GM12878 (cell line): ENCODE measurements around the gene ADAMTS14.

Experiments used
- CBFB ChIP-seq: IDR thresholded peaks from 2 replicates; pipeline ENCODE4 v1.6.1; 2016; ENCODE audit warnings: antibody characterized with exemption, low read depth
- CBX3 ChIP-seq: fragments of 200-600 bp; sonication (generic); IDR thresholded peaks from 2 replicates; pipeline ENCODE4 v1.6.1; 2016; ENCODE audit warnings: low read depth, borderline replicate concordance
- EP300 ChIP-seq, 2 experiments: fragments of 150-350 bp in 1 of 2; IDR thresholded peaks; 2 replicates each; pipeline ENCODE4 v1.6.1; 2011 to 2012; ENCODE audit warnings: low read depth in 2 of 2, low read length in 2 of 2, borderline replicate concordance in 1 of 2, improper control_type of control experiment in 1 of 2, inconsistent platforms in 1 of 2; ENCODE audit not compliant: control insufficient read depth in 1 of 2
- ESRRA ChIP-seq: IDR thresholded peaks from 2 replicates; pipeline ENCODE4 v1.6.1; 2012; ENCODE audit warnings: mild to moderate bottlenecking, low read length, improper control_type of control experiment
- EZH2 ChIP-seq: IDR thresholded peaks from 2 replicates; pipeline ENCODE4 v1.6.1; 2012; ENCODE audit warnings: low read depth, mild to moderate bottlenecking, control low read depth, inconsistent platforms, low read length, borderline replicate concordance; ENCODE audit not compliant: control insufficient read depth
- MXI1 ChIP-seq: fragments of 150-350 bp; IDR thresholded peaks from 2 replicates; pipeline ENCODE4 v1.6.1; 2011; ENCODE audit warnings: low read depth, mild to moderate bottlenecking, inconsistent platforms, low read length, improper control_type of control experiment
- NFXL1 ChIP-seq: fragments of 450-650 bp; IDR thresholded peaks from 2 replicates; pipeline ENCODE4 v1.6.1; 2017; ENCODE audit warnings: antibody characterized with exemption, mild to moderate bottlenecking, borderline replicate concordance
- RB1 ChIP-seq: fragments of 450-650 bp; formaldehyde crosslinking; IDR thresholded peaks from 2 replicates; pipeline ENCODE4 v1.6.1; 2017; ENCODE audit warnings: mild to moderate bottlenecking, borderline replicate concordance
- SREBF2 ChIP-seq: IDR thresholded peaks from 2 replicates; pipeline ENCODE4 v1.6.1; 2012; ENCODE audit warnings: mild to moderate bottlenecking, low read length
- ZNF274 ChIP-seq: IDR thresholded peaks from one replicate; pipeline ENCODE4 v1.8.0; 2011; ENCODE audit not compliant: insufficient read length, insufficient read depth
- TF ChIP-seq, protein P1 (sequence below): IDR thresholded peaks from 2 replicates; pipeline ENCODE4 v1.6.1; 2011; ENCODE audit warnings: borderline replicate concordance, low read depth, mild to moderate bottlenecking, moderate library complexity, low read length; ENCODE audit not compliant: insufficient read depth, poor library complexity, severe bottlenecking
- TF ChIP-seq, protein P2 (sequence below), 3 experiments: IDR thresholded peaks in 2 of 3; conservative IDR thresholded peaks in 1 of 3; 2 replicates each; pipeline ENCODE4 v1.5.1; 2011; ENCODE audit warnings: low read depth in 3 of 3, low read length in 3 of 3, mild to moderate bottlenecking in 3 of 3, control low read depth in 2 of 3, moderate library complexity in 2 of 3, inconsistent platforms in 1 of 3, mixed read lengths in 1 of 3; ENCODE audit not compliant: control insufficient read depth in 2 of 3, insufficient read depth in 1 of 3; ENCODE audit errors: extremely low read depth in 1 of 3

DNA sequence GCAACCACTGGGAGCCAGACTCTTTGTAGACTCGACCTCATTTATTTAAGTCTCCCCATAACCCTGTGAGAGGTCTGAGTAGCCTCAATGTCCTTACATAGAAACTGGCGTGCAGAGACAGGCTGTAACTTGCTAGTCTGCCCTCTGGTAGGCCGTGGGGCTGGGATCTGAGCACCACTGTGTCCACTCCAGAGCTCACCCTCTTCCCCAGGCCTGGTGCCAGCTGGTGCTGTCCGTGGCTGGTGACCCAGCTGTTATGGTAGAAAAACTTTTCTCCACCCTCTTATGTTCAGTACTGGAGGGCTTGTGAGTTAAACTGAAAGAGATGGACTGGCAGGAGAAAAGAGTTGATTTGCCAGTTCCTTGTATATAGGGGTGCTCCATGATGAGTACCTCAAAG, 41.9 kb downstream of the ADAMTS14 start:
- no peak for TF ChIP-seq CBX3
- TF ChIP-seq CBFB: no peak
- TF ChIP-seq EP300 (IDR thresholded peaks at IDR 0.05; ENCODE audit: borderline replicate concordance in 1 of 2, control insufficient read depth in 1 of 2, low read depth in 2 of 2, low read length in 2 of 2): no peak
- TF ChIP-seq ZNF274: no peak
- TF ChIP-seq MXI1: no peak
- no peak for TF ChIP-seq RB1
- no peak for TF ChIP-seq ESRRA
- TF ChIP-seq EZH2: no peak
- TF ChIP-seq NFXL1: no peak
- TF ChIP-seq, protein P1, sequence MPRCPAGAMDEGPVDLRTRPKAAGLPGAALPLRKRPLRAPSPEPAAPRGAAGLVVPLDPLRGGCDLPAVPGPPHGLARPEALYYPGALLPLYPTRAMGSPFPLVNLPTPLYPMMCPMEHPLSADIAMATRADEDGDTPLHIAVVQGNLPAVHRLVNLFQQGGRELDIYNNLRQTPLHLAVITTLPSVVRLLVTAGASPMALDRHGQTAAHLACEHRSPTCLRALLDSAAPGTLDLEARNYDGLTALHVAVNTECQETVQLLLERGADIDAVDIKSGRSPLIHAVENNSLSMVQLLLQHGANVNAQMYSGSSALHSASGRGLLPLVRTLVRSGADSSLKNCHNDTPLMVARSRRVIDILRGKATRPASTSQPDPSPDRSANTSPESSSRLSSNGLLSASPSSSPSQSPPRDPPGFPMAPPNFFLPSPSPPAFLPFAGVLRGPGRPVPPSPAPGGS: no peak
- TF ChIP-seq, protein P2, sequence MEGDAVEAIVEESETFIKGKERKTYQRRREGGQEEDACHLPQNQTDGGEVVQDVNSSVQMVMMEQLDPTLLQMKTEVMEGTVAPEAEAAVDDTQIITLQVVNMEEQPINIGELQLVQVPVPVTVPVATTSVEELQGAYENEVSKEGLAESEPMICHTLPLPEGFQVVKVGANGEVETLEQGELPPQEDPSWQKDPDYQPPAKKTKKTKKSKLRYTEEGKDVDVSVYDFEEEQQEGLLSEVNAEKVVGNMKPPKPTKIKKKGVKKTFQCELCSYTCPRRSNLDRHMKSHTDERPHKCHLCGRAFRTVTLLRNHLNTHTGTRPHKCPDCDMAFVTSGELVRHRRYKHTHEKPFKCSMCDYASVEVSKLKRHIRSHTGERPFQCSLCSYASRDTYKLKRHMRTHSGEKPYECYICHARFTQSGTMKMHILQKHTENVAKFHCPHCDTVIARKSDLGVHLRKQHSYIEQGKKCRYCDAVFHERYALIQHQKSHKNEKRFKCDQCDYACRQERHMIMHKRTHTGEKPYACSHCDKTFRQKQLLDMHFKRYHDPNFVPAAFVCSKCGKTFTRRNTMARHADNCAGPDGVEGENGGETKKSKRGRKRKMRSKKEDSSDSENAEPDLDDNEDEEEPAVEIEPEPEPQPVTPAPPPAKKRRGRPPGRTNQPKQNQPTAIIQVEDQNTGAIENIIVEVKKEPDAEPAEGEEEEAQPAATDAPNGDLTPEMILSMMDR (IDR thresholded peaks at IDR 0.05 in 2 of 3, conservative IDR thresholded peaks at IDR 0.05 in 1 of 3; ENCODE audit: control insufficient read depth in 2 of 3, extremely low read depth in 1 of 3, insufficient read depth in 1 of 3, low read depth in 3 of 3, low read length in 3 of 3): no peak
- TF ChIP-seq SREBF2: no peak
